GM20431 (cell line): ENCODE measurements around the gene LPP.

Experiments used
- in situ Hi-C: fragments of 300-500 bp; cut with MseI, MboI; formaldehyde crosslinking; loops from one replicate; pipeline ENCODE4 v1.15.0; 2020; ENCODE audit warnings: low sequenced_read_pairs; ENCODE audit not compliant: unreplicated experiment

Gene LPP

DNA sequence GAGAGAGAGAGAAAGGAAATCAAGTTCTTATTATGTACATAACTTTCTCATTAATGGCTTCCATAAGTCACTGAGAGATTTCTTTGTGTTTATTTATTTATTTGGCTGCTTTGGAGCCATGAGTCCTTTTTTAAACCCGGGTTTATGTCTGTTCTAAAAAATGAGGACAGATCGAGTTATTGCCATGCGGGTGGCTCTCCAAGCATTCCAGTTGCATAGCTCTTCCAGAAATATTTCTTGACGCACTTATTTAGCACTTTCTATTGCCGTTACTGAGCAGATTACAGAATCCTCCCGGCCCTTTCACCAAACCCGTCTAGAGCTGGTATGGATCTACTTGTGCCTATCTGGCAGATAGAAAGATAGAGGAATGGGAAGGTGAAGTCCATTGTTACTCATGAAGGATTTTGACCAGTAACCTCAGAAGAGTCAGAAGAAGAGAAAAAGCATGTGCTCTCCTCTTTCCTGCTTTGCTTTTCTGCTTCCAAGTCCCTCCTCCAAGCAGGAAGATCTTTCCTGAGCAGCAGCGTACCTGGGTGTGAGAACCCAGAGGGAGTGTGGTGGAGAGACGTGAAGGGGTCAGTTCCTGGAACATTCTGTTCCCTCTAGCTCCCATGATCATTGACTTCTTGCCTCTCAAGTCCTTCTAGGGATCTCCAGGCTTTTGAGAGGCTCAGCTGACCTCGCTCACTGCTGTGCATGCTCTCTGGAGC, 112.8 kb downstream of the LPP start:
- in situ Hi-C loops, result no loop called here

DNA sequence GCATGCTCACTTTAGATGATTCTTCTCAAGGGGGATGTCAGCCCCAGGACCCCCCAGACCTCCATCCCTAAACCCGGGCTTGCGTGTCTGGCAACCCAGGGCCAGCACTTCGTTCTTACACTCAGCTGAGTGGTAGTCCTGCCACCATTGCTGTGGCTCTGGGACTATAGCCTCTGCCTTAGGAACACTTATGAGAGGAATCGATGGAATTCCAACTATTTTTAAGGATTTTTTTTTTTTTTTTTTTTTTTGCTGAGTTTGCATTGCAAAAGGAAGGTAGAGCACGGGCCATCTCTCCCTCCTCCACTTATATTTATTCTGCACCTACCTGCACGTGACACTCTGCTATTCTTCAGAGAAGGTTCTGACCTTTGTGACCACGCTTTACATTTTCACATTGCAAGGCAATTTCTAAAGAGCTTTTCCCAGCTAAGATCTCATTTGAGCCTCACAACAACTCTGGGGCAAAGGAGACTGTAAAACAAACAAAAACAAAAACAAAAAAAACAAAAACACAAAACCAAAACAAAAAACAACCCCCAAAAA, 113.9 kb downstream of the LPP start:
- in situ Hi-C loops, result no loop called here

DNA sequence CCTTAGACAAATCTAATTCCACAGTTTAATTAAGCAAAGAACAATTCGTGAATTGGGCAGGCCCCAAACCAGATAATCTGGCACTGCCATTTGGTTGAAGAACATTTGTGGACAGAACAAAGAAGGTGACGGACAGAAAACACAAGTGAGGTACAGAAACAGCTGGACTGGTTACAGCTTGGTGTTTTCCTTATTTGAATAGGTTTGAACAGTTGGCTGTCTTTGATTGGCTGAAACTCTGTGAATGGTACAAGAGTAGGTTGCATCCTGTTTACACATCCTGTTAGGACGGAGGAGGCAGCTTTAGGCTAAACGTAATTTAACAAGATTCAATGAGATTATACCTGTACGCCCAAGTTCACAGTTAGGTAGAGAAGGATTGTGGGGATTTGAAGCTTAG, 114.4 kb downstream of the LPP start:
- in situ Hi-C loops, result no loop called here

DNA sequence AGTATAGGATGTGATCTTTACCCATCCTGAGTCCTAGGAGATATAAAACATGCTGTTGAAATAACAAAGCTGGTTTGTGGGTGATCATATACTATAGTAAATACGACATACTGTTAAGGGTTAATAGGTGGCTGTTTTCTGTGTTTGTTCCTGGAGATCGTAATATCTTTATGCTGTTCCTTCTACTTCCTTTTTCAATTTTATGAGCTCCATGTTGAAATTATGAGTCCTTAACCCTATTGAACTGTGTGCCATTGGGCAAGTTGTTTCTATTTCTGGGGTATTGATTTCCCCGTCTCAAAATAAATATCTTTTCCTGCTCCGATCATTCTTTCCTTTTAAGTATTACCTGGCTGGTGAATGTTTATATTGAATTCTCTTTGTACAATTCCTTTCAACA, 115.1 kb downstream of the LPP start:
- in situ Hi-C loops, result no loop called here

DNA sequence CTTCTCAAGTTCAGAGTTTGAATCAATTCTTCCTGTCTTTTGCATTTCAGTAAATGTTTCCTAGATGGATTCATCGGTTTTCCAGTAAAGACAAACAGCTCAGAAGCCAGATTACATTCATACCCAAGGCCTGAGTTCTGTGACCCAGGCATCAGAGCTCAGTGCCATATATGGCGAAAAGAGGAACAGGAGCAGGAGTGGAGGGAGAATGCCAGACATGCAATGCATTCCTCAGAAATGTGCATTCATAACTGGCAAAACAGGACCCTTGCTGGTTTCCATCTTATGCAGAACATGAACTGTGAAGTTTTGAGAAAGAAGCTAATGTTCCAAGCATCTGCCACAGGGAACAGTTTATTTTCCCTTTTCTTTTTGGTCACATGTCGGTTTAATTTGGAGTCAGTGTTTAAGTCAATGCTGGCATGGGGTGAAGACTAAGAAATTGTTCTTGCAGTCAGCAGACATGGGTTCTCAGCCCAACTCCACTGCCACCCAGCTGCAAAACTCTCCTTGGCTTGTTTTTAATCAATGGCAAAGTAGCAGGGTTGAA, 116.5 kb downstream of the LPP start:
- in situ Hi-C loops, result no loop called here

DNA sequence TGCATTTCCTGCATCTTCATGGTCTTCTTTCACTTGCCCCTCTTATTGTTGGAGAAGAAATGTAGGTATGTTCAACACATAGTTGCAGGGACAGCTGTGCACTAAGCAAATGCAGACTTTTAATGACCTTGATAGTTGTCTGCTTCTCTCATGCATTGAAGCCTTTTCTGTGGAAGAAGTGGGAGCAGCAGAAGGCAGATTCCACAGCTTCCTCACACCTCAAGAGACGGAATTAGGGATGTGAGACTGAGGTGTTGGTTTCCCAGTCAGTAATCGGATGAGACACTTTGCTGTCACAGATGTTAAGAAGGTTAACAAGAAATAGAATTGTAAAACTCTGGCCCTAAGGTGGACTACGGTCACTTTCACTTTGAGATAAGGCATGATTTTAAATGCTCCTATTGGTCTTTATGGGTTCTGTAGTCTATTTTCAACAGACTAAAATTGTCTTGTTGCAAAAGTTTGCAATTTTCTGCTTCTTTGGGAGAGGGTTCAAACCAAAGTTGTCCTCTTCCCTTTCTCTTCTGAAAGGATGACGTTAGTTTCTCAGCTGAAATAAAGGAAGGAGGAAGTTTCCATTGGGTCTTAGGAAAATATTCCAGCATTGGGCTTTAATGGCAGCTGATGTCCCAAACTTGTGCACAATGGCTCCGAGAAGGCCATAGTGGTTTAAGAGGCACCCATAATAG, 117.4 kb downstream of the LPP start:
- in situ Hi-C loops, result no loop called here

DNA sequence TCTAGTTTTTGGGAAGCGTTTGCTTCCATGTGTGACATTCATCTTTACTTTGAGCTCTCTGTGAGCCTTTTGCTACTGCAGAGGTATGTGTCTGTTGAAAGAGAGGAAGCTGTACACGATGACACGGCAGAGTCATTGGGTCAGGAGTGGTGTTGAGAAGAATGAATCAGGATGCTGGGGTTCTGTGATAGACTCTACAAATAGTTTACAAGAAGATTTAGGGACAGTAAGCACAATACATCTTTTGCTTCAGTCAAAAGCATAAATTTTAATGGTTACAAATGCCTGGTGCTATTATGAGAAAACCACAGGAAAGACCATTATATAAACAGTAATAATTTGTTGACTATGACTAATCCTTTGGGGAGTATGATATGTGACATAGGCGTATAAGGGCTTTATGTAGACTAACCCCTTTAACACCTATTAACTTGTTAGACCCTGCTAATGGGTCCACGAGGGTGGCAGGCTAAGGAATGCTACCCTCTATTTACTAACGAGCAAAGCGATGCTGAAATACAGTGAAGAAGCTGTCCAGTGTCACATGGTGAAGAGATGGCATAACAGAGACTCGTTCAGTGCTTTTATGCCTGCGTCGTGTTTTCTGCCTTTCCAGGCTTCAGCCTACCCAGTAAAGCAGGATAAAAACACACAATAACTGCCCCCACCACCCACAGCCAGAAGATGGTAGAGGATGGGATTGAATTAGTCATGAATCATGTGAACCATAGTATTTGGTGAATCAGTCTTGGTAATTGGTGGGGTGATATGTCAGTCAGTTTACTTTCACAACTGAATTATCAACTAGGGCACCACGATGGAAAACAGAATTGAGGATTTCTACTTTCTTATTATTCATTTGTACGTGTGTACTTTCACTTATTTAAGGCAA, 118.8 kb downstream of the LPP start:
- in situ Hi-C loops, result no loop called here

DNA sequence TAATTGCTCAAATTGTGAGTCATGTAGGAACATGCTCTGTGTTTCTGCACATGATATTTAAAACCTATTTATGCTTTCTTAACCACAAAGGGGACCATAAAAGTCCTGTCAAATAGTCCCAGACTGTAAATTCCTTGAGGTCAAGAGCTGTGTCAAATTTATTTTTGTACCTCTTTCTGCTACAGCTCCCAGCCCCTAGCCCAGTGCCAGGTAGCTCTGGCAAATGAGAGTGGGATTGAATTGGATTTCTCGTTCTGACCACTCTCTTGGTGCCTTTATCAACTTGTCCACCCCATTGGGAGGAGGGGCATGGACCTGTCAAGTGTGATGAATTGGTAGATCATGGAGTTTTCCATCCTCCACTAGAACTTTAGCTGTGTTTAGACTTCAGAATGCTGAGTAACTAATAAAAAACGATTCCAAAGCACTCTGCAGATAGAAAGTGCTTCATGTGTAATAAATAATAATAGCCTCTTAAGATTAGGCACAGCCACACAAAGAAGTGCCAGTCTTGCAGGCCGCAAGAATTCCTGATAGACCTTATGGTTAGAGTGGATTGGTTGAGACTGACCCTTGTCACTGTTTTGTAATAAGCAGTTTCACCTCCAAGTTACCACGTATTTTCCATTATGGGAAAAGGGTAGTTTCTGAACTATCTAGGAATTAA, 120.4 kb downstream of the LPP start:
- in situ Hi-C loops, result no loop called here

DNA sequence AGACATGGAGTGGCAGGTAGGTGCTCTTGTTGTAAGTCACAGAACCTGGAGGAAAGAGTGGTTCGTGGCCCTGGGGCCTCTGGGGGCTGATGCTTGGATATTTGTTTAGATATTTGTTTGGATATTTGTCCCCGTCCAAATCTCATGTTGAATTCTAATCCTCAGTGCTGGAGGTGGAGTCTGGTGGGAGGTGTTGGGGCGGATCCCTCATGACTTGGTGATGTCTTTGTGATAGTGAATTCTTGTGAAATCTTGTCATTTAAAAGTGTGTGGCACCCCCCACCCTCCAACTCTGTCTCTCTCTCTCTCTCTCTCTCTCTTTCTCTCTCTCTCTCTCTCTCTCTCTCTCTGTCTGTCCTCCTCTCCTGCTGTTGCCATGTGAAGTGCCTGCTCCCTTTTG, 122.4 kb downstream of the LPP start:
- in situ Hi-C loops, result no loop called here

DNA sequence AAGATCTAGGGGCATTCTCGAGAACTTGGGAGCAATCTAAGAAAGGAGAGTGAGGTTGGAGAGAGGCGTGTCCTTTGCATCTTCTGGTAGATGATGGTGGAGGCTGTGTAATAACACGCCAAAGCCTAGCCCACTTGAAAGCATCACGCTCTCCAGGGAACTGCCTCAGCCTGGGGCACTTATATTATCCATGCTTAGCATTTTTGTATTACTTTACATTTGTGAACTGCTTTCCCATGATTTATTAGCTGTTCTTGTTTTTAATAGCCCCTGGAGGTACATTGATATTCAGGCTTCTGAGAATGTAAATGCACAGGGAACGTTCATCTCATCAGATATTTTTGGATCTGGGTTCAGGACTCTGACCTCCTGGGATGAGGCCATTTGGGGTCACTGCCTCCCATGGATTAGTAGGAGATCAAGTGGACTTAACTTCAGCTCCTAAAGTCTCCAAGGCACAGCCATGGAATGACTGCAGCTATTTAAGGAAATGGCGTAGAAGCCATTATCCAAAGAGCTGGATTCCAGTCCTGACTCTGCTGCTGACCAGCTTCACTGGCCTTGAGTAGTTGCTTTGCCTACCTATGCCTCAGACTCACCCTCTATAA, 124.9 kb downstream of the LPP start:
- in situ Hi-C loops, result no loop called here

DNA sequence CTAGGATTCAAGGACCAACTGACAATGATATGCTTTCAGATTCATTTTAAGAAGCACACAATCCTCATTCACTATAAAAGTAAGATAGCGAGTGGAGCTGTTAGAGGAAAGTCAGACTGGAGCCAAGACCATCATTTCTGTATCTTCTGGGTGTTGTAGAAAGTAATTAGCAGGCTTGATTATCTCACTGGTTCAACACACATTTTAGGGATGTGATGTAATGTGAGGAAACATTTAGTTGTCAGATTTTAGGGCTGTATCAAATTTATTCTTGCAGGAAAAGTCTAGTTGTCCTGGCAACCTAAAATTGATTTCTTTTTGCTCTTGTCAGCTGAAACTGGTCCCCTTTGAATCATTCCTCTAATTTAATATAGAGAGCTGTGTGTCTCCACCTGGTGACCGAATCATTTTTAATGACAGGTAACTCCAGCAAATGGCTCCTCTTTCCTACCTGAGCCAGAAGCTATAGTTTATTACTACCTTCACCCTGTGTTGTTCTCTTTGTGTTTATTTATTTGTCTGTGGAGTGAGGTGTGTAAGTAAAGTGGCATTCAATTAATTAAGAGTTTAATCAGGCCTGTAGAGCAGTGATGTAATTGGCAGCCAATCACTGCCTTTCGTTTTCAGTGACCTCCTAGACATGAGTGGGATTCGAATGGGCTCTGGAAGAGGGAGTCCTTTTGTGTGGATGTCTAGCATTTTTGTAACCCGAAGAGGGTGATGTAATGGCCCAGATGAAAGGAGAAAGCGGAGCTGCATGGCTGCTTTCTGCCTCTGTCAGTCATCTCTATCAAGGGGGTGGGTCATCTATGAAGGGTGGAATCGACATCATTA, 125.8 kb downstream of the LPP start:
- in situ Hi-C loops, result no loop called here

DNA sequence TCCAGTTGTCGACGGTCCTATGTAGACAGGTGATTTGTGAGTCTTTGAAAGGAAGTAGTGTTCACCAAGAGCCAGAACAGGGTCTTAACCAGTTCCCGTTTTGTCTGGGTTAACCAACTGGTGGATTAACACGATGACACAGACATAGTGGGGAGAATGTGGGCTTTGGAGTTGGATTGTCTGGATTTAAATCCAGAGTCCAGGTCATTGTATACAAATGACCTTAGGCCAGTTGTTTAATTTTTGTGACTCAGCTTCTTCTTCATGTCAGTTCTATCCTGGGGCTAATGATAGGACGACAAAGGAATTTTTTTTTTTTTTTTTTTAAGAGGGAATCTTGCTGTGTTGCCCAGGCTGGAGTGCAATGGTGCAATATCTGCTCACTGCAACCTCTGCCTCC, 126.7 kb downstream of the LPP start:
- in situ Hi-C loops, result no loop called here

DNA sequence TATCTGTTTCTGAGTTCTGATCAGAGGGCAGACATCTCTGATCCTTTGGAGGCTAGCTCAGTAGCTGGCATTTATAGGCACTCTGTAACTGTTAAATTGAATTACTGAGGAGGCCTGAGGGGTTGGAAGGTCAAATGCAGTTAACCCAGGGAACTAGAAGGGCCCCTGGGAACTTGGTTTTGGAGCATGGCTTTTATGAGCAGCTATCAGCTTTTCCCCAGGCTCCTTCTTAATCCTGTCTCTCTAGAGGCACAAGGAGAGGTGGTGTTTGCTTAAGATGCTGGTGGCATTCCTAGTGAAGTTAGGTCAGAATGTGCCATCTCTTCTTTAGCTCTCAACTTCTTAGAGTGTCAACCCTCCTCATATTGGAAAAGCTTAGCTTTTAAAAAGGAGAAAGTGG, 128.9 kb downstream of the LPP start:
- in situ Hi-C loops, result no loop called here

DNA sequence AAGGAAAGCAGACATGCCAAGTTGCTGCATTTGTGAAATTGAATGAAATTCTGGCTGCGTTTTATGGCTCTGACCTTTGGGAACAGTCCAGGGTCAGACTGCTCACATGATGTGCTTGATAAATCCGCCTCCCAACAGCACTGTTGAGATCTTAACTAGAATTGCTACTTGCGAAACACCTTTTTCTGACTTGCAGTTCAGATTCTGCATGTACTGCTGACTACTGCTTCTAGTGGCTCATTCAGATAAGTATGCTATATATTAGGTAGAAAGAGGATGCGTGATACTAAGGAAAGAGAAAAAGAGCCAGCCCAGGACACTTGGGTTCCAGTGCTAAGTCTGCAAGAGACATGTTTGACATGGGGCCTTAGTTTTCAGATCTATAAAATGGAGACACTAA, 129.4 kb downstream of the LPP start:
- in situ Hi-C loops, result no loop called here

DNA sequence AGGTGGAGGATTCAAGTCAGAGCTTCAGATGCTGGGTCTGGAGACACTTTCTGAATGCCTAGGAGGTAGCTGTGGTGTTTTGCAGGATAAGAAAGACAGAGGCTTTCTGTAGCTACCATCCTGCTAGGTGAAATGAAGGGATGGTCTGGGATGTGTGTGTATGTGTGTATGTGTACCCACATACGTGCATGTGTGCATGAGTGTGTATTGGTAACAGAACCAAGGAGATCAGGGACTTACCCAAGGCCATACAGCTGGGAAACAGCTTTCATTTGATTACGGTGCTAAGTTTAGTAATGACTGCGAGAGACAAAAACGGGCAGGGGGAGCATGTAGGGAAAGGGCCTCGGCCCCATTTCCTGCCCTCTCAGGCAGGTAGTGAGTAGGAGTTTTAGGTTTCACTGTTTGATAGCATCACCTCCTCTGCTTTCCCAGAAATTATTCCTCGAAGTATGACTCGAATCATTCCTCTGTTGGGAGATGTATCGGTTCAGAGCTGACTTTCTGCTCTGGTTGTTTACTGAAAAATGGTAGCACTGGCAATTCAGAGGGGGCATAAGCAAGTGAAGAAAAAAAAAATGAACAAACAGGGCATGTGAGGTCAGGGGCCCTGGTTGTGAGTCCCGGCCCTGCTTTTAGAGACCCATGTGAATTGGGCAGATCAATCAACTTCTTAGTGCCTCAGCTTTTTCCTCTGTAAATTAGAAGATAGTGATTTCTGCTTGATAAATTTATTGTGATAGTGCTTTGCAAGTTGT, 130.7 kb downstream of the LPP start:
- in situ Hi-C loops, result no loop called here

DNA sequence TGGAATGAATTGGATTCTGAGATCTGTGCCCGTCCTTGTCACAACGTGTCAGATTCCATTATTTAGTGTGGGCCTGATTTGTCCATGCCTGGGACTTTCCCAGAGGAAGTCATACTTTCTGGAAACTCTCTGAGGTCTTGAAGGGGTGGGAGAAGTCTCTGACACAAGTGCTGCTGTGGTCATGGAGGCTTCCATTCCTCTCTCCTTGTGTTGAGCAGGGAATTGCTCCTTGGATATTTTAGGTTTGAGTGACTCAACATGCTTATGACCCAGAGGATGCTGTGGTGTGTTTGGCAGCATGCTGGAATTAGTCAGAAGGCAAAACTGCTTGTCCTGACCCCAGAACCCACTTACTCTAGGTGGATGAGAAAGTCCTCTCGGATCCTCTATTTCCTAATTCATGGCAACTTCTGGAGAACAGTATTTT, 132.1 kb downstream of the LPP start:
- in situ Hi-C loops, result no loop called here

DNA sequence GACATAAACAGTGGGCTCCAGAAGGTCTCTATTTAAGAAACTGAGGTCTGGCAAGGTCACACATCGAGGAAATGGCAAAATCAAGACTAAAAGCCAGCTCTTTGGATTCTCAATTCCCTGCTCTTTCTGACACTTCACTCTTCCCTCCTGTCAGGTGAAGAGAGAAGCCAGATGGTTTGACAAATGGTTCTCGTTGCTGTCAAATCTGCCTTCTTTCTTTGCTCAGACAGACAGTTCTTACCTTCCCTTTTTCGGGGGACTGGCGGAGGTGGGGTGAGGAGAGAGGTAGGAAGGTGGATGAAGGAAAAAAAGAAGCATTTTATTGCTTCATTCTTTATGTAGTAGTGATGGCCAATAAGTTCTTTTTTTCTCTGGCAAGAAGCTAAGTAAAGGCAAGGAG, 133.4 kb downstream of the LPP start:
- in situ Hi-C loops, result no loop called here
